ENCODE measurements around the gene OR51T1.

DNA sequence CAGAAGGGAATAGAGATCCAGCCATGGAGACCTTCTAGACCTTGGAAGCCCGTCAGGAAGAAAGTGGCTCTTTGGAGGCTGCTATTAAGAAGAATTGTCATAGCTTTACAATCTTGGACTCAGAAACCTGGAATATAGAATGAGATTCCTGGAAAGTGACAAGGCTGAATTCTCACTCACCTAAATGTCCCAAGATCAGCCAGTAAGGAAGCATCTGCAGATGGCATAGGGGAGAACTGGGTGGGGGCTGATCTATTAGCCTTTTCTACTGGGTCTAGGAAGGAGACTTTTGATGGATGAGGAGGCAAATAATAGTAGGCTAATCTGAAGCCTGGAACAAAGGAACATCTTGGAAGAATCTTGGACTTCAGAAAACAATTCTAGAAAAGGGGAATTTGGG lies 42.5 kb downstream of the OR51T1 start, which contains the start of gene OR51G1:
- no peak for TF ChIP-seq POLR2A (IDR thresholded peaks at IDR 0.05)
- TF ChIP-seq, protein P1, sequence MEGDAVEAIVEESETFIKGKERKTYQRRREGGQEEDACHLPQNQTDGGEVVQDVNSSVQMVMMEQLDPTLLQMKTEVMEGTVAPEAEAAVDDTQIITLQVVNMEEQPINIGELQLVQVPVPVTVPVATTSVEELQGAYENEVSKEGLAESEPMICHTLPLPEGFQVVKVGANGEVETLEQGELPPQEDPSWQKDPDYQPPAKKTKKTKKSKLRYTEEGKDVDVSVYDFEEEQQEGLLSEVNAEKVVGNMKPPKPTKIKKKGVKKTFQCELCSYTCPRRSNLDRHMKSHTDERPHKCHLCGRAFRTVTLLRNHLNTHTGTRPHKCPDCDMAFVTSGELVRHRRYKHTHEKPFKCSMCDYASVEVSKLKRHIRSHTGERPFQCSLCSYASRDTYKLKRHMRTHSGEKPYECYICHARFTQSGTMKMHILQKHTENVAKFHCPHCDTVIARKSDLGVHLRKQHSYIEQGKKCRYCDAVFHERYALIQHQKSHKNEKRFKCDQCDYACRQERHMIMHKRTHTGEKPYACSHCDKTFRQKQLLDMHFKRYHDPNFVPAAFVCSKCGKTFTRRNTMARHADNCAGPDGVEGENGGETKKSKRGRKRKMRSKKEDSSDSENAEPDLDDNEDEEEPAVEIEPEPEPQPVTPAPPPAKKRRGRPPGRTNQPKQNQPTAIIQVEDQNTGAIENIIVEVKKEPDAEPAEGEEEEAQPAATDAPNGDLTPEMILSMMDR (IDR thresholded peaks at IDR 0.05) = no peak

Data from tibial nerve (tissue), 3 donors.